GM12878 (cell line): ENCODE results near the gene PIGQ. TPM values are rescaled to one million over a fixed set of nuclear protein-coding genes. Genes with fewer than 3 reads are reported as not detected.

ENCODE experiments used
- ATAC-seq: fragments of 200-7000 bp; cut with Tn5 transposase; 3 replicates; pipeline ENCODE4 v1.9.1; 2020; ENCODE audit warnings: mild to moderate bottlenecking, moderate library complexity
- BruUV-seq: library from RNA; stranded (reverse); fragments of 400-500 nt; replicated peaks from 2 replicates; lab custom pipeline; 2021; lab: Mats Ljungman, UMichigan
- CTCF ChIA-PET: fragments of 300-600 bp; sonication (Branson Sonifier 250); formaldehyde crosslinking; extraction: SDS; loops from one replicate; lab custom pipeline; 2021; ENCODE audit warnings: inconsistent platforms; lab: Yijun Ruan, JAX
- POLR2A ChIA-PET: fragments of 350-600 bp; formaldehyde crosslinking; extraction: SDS; loops from one replicate; lab custom pipeline; 2021; ENCODE audit warnings: inconsistent platforms; lab: Charles Lee
- RAD21 ChIA-PET: fragments of 300-600 bp; sonication (Branson Sonifier 250); formaldehyde crosslinking; loops from one replicate; lab custom pipeline; 2023; ENCODE audit warnings: antibody characterized with exemption; ENCODE audit not compliant: unreplicated experiment; lab: Charles Lee
- SMC1A ChIA-PET: fragments of 300-600 bp; sonication (Branson Sonifier 250); formaldehyde crosslinking; loops from one replicate; lab custom pipeline; 2023; ENCODE audit not compliant: unreplicated experiment, uncharacterized antibody; lab: Charles Lee
- DNase-seq: peaks from one replicate; pipeline ENCODE4 v3.0.0-alpha.2; 2011; ENCODE audit warnings: low read depth, low spot score
- FAIRE-seq: peaks from 3 replicates; lab custom pipeline; 2011; peaks lifted over from hg19 to GRCh38; lab: Jason Lieb, UNC
- H2AFZ ChIP-seq: 2 replicates; pipeline ENCODE4 v1.6.0; 2011; ENCODE audit warnings: low read depth, low read length, control low read depth; ENCODE audit not compliant: control insufficient read depth
- H3K27ac ChIP-seq: 2 replicates; pipeline ENCODE4 v1.5.1; 2011; ENCODE audit warnings: control low read depth; ENCODE audit not compliant: control insufficient read depth, insufficient read depth
- H3K27me3 ChIP-seq, 2 experiments: replicated peaks in 1 of 2; 2 replicates each; pipeline versions ENCODE4 v1.6.0 to v1.6.1; 2011; ENCODE audit warnings: low read length in 1 of 2; ENCODE audit not compliant: control insufficient read depth in 2 of 2, insufficient read depth in 2 of 2
- H3K36me3 ChIP-seq, 2 experiments: 2 replicates each; pipeline ENCODE4 v1.5.1; 2011; ENCODE audit warnings: low read length in 1 of 2; ENCODE audit not compliant: control insufficient read depth in 2 of 2, insufficient read depth in 2 of 2
- H3K4me1 ChIP-seq: 2 replicates; pipeline ENCODE4 v1.6.1; 2011; ENCODE audit warnings: mild to moderate bottlenecking, low read length, moderate library complexity, mixed read lengths; ENCODE audit not compliant: control insufficient read depth, insufficient read depth
- H3K4me2 ChIP-seq: 2 replicates; pipeline ENCODE4 v1.6.0; 2011; ENCODE audit warnings: control low read depth; ENCODE audit not compliant: control insufficient read depth, insufficient read depth
- H3K4me3 ChIP-seq: fragments of 200-600 bp; sonication (generic); 2 replicates; pipeline ENCODE4 v1.5.1; 2016
- H3K79me2 ChIP-seq: 2 replicates; pipeline ENCODE4 v1.6.0; 2011; ENCODE audit warnings: low read length; ENCODE audit not compliant: control insufficient read depth, insufficient read depth
- H3K9ac ChIP-seq: 2 replicates; pipeline ENCODE4 v1.8.0; 2011; ENCODE audit warnings: low read length, control low read depth, mixed read lengths; ENCODE audit not compliant: control insufficient read depth, insufficient read depth
- H3K9me3 ChIP-seq: replicated peaks from 3 replicates; pipeline ENCODE4 v1.5.1; 2011; ENCODE audit warnings: mild to moderate bottlenecking, low read length; ENCODE audit not compliant: control insufficient read depth, insufficient read depth
- H4K20me1 ChIP-seq: 2 replicates; pipeline ENCODE4 v1.6.0; 2011; ENCODE audit not compliant: control insufficient read depth, insufficient read depth
- BHLHE40 ChIP-seq, 2 experiments: fragments of 450-650 bp in 1 of 2; IDR thresholded peaks; 2 replicates each; pipeline ENCODE4 v1.6.1; 2011 to 2017; ENCODE audit warnings: low read depth in 2 of 2, borderline replicate concordance in 1 of 2, improper control_type of control experiment in 1 of 2, low read length in 1 of 2, mild to moderate bottlenecking in 1 of 2
- HSF1 ChIP-seq: fragments of 150-350 bp; IDR thresholded peaks from 2 replicates; pipeline ENCODE4 v1.6.1; 2014; ENCODE audit warnings: mild to moderate bottlenecking, low read depth, low read length
- IRF3 ChIP-seq: fragments of 450-650 bp; IDR thresholded peaks from 2 replicates; pipeline ENCODE4 v1.6.1; 2014; ENCODE audit warnings: mild to moderate bottlenecking
- IRF4 ChIP-seq: IDR thresholded peaks from 2 replicates; pipeline ENCODE4 v1.6.1; 2011; ENCODE audit warnings: low read depth, low read length
- KLF5 ChIP-seq: fragments of 450-650 bp; IDR thresholded peaks from 2 replicates; pipeline ENCODE4 v1.6.1; 2014; ENCODE audit warnings: mild to moderate bottlenecking; ENCODE audit not compliant: partially characterized antibody
- NR2C1 ChIP-seq: fragments of 450-650 bp; IDR thresholded peaks from 2 replicates; pipeline ENCODE4 v1.6.1; 2017; ENCODE audit warnings: antibody characterized with exemption, mild to moderate bottlenecking, moderate library complexity
- SREBF1 ChIP-seq: IDR thresholded peaks from 2 replicates; pipeline ENCODE4 v1.6.1; 2012; ENCODE audit warnings: mild to moderate bottlenecking, low read length
- STAT3 ChIP-seq: IDR thresholded peaks from 2 replicates; pipeline ENCODE4 v1.6.1; 2011; ENCODE audit warnings: low read depth, low read length, improper control_type of control experiment
- TARDBP ChIP-seq: IDR thresholded peaks from 2 replicates; pipeline ENCODE4 v1.6.1; 2016; ENCODE audit warnings: borderline replicate concordance
- TBL1XR1 ChIP-seq: IDR thresholded peaks from 2 replicates; pipeline ENCODE4 v1.6.1; 2012; ENCODE audit warnings: low read depth, low read length, improper control_type of control experiment
- ZSCAN29 ChIP-seq: fragments of 450-650 bp; IDR thresholded peaks from 2 replicates; pipeline ENCODE4 v1.6.1; 2017; ENCODE audit warnings: mild to moderate bottlenecking, moderate library complexity
- WGBS: methylation state at CpG from one replicate; pipeline ENCODE4 v1.1.6; 2016; ENCODE audit warnings: low lambda C conversion rate; ENCODE audit not compliant: insufficient replicate concordance, insufficient coverage; ENCODE audit errors: missing lambda C conversion rate; 5-methylcytosine and 5-hydroxymethylcytosine counted together
- in situ Hi-C: fragments of 300-500 bp; cut with MboI; formaldehyde crosslinking; loops from 9 replicates; pipeline ENCODE4 v1.14.3; 2018; ENCODE audit warnings: mixed read lengths
- intact Hi-C: fragments of 100-400 bp; cut with micrococcal nuclease; formaldehyde crosslinking; loops from one replicate; pipeline ENCODE4 v1.14.2; 2022; ENCODE audit not compliant: unreplicated experiment
- polyA plus RNA-seq, 11 experiments: library from polyadenylated mRNA; depleted of rRNA in 4 of 11; unstranded in 6 of 11; stranded (reverse) in 5 of 11; fragments of >200 nt; fragmentation: Nextera tagmentation in 4 of 11; fragmentation: Illumina TruSeq in 1 of 11; extraction: Ambion mirVana in 4 of 11; extraction: Trizol in 1 of 11; gene quantifications; 1 replicate in 1 of 11; 2 replicates in 10 of 11; pipeline versions ENCODE4 v1.2.1 to v1.2.3, GENCODE V29; 2011 to 2016; ENCODE audit warnings: inconsistent platforms in 2 of 11, missing spikeins in 2 of 11, low read depth in 1 of 11
- total RNA-seq, 4 experiments: library from RNA; depleted of rRNA in 3 of 4; stranded (reverse); fragments of >200 nt in 3 of 4; fragmentation: Illumina TruSeq in 1 of 4; extraction: Trizol in 1 of 4; gene quantifications; 2 replicates each; pipeline versions ENCODE4 v1.2.1 to v1.2.3, GENCODE V29; 2013 to 2021
- TF ChIP-seq, protein P1 (sequence below): fragments of 450-650 bp; IDR thresholded peaks from 2 replicates; pipeline ENCODE4 v1.6.1; 2017; ENCODE audit warnings: antibody characterized with exemption, mild to moderate bottlenecking, moderate library complexity

The PIGQ gene
- total and polyA plus RNA-seq, 10 of the 15 experiments (the other 5 are each of a cell fraction or from before 2014, with no cell fraction given), result 1.8 to 31.3 (median 17.5) TPM; not detected in 1

GRCh38 chr16:536746-537145 is 33.0 kb upstream of the PIGQ start:
- Histone ChIP-seq H3K9me3 (no peaks in the 10 kb centered on the region), H3K4me2 (no peak overlapping the region), H3K79me2 (peaks cover 6% of the 10 kb centered on the region), H4K20me1 (no peaks in the 10 kb centered on the region), H3K36me3 (peaks cover 0 to 26% of the 10 kb centered on the region in 2 experiments; a peak in 3 of 4 replicates), H3K4me1 (no peaks in the 10 kb centered on the region), H3K27me3 (no peaks in the 10 kb centered on the region), H3K4me3 (no peak overlapping the region), H3K27ac (no peak overlapping the region), H2AFZ (no peak overlapping the region), H3K9ac (no peak overlapping the region)
- no TSS peak for BruUV-seq
- no peak for TF ChIP-seq NR2C1
- no peak for TF ChIP-seq SREBF1
- TF ChIP-seq, protein P1, sequence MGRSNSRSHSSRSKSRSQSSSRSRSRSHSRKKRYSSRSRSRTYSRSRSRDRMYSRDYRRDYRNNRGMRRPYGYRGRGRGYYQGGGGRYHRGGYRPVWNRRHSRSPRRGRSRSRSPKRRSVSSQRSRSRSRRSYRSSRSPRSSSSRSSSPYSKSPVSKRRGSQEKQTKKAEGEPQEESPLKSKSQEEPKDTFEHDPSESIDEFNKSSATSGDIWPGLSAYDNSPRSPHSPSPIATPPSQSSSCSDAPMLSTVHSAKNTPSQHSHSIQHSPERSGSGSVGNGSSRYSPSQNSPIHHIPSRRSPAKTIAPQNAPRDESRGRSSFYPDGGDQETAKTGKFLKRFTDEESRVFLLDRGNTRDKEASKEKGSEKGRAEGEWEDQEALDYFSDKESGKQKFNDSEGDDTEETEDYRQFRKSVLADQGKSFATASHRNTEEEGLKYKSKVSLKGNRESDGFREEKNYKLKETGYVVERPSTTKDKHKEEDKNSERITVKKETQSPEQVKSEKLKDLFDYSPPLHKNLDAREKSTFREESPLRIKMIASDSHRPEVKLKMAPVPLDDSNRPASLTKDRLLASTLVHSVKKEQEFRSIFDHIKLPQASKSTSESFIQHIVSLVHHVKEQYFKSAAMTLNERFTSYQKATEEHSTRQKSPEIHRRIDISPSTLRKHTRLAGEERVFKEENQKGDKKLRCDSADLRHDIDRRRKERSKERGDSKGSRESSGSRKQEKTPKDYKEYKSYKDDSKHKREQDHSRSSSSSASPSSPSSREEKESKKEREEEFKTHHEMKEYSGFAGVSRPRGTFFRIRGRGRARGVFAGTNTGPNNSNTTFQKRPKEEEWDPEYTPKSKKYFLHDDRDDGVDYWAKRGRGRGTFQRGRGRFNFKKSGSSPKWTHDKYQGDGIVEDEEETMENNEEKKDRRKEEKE, result no peak
- TF ChIP-seq IRF4, result no peak
- TF ChIP-seq STAT3, result no peak
- TF ChIP-seq ZSCAN29, result no peak
- no peak for TF ChIP-seq HSF1
- TF ChIP-seq TBL1XR1, result no peak
- no peak for TF ChIP-seq BHLHE40 (IDR thresholded peaks at IDR 0.05; ENCODE audit: borderline replicate concordance in 1 of 2, low read depth in 2 of 2, low read length in 1 of 2)
- no peak for TF ChIP-seq TARDBP
- no peak for TF ChIP-seq IRF3
- no peak for TF ChIP-seq KLF5
- ATAC-seq (no peak), FAIRE-seq (no peak), DNase-seq (no peak)
- WGBS, result 96% methylated on average over 16 of the region's 17 CpGs
- ChIA-PET SMC1A (no interaction called here), CTCF (no interaction called here), POLR2A (interaction anchor here (0.6 to 0.7 kb wide), 2 partner anchors 30 to 100 kb away, joined by 3 to 8 read pairs; partner anchors contain the start of gene NHLRC4), RAD21 (no interaction called here)
- intact Hi-C loops, result no loop called here
- in situ Hi-C loops, result no loop called here
